SIG-M5 treated with dmso at 0.1 percent for 504 hours (cell line): ENCODE measurements around the gene OR52E8.

Source experiments
- DNase-seq: peaks from one replicate; lab custom pipeline; 2025; ENCODE audit not compliant: unreplicated experiment; lab: John Stamatoyannopoulos, UW

The OR52E8 gene

GRCh38 chr11:5857590-5857989 lies at the start of gene OR52E8:
Gene OR52E8 (minus strand): TSS chr11:5857690. CDS start chr11:5857690, 0 bp downstream.
- DNase-seq = no peak

- no peak for DNase-seq
These were observed 42.0 kb upstream of the OR52E8 start for GRCh38 chr11:5899534-5899933.

- DNase-seq = no peak
These were observed 35.4 kb upstream of the OR52E8 start, which contains the start of gene OR52E5 for GRCh38 chr11:5892908-5893307. Gene OR52E5 (plus strand): TSS chr11:5893208. CDS start chr11:5900777, 7,569 bp downstream.

GRCh38 chr11:5891216-5891800 lies 33.8 kb upstream of the OR52E8 start:
- peak; percentile 37 for DNase-seq

GRCh38 chr11:5887661-5888060 lies 30.2 kb upstream of the OR52E8 start:
- DNase-seq = no peak

GRCh38 chr11:5887172-5887571 lies 29.7 kb upstream of the OR52E8 start:
- no peak for DNase-seq

- DNase-seq = no peak
These were observed 24.3 kb upstream of the OR52E8 start for GRCh38 chr11:5881756-5882155.

GRCh38 chr11:5880329-5880728 lies 22.8 kb upstream of the OR52E8 start, which contains the start of gene OR52E4:
Gene OR52E4 (plus strand): TSS chr11:5880629. CDS start chr11:5884293, 3,664 bp downstream.
- no peak for DNase-seq

- DNase-seq = no peak
These were observed 21.1 kb upstream of the OR52E8 start for GRCh38 chr11:5878564-5878963.

GRCh38 chr11:5865826-5866225 lies 8.3 kb upstream of the OR52E8 start:
- DNase-seq = no peak

GRCh38 chr11:5851002-5851401 lies 6.5 kb downstream of the OR52E8 start:
- no peak for DNase-seq

GRCh38 chr11:5847711-5848110 lies 9.8 kb downstream of the OR52E8 start:
- DNase-seq = no peak

GRCh38 chr11:5846701-5847100 lies 10.8 kb downstream of the OR52E8 start:
- DNase-seq = peak; percentile 0

- no peak for DNase-seq
These were observed 15.7 kb downstream of the OR52E8 start, which contains the start of gene OR52E6 for GRCh38 chr11:5841797-5842196. Gene OR52E6 (minus strand): TSS chr11:5841897. CDS start chr11:5841897, 0 bp downstream.

- no peak for DNase-seq
These were observed 19.8 kb downstream of the OR52E8 start for GRCh38 chr11:5837695-5838094.

- DNase-seq = no peak
These were observed 24.0 kb downstream of the OR52E8 start for GRCh38 chr11:5833446-5833845.

- DNase-seq = no peak
These were observed 26.2 kb downstream of the OR52E8 start for GRCh38 chr11:5831196-5831829.

- DNase-seq = no peak
These were observed 39.1 kb downstream of the OR52E8 start for GRCh38 chr11:5818245-5818886.

GRCh38 chr11:5815534-5815933 lies 42.0 kb downstream of the OR52E8 start:
- peak; percentile 83 for DNase-seq

- DNase-seq = no peak
These were observed 47.3 kb downstream of the OR52E8 start for GRCh38 chr11:5809905-5810795.

- no peak for DNase-seq
These were observed 48.4 kb downstream of the OR52E8 start for GRCh38 chr11:5809122-5809519.
